HepG2 (cell line): Measurements from ENCODE around the gene GAREM1. TPM values are rescaled to one million over a fixed set of nuclear protein-coding genes. Genes with fewer than 3 reads are reported as not detected.
A peak's percentile ranks its signal among the peaks of the same experiment; 100 is the strongest.

ENCODE experiments used
- ATF2 ChIP-seq: sonication (generic); formaldehyde crosslinking; IDR thresholded peaks from 2 replicates; pipeline ENCODE4 v1.4.0; 2020; ENCODE audit warnings: missing genetic modification reagents
- ATF3 ChIP-seq: sonication (generic); formaldehyde crosslinking; IDR thresholded peaks from 2 replicates; pipeline ENCODE4 v1.4.0; 2020; ENCODE audit warnings: missing genetic modification reagents
- EEA1 ChIP-seq: sonication (generic); formaldehyde crosslinking; IDR thresholded peaks from 2 replicates; pipeline ENCODE4 v1.5.1; 2020; ENCODE audit warnings: mild to moderate bottlenecking, missing genetic modification reagents, borderline replicate concordance
- FOSL2 ChIP-seq: sonication (generic); formaldehyde crosslinking; IDR thresholded peaks from 2 replicates; pipeline ENCODE4 v1.4.0; 2020; ENCODE audit warnings: missing genetic modification reagents
- KIAA2018 ChIP-seq: sonication (generic); formaldehyde crosslinking; IDR thresholded peaks from 2 replicates; pipeline ENCODE4 v1.5.0; 2020; ENCODE audit warnings: mild to moderate bottlenecking, missing genetic modification reagents, borderline replicate concordance
- MLX ChIP-seq: IDR thresholded peaks from 2 replicates; pipeline ENCODE4 v1.6.1; 2016
- NFE2 ChIP-seq: sonication (generic); formaldehyde crosslinking; IDR thresholded peaks from 2 replicates; pipeline ENCODE4 v1.4.0; 2020; ENCODE audit warnings: missing genetic modification reagents
- PBX3 ChIP-seq: sonication (generic); formaldehyde crosslinking; IDR thresholded peaks from 2 replicates; pipeline ENCODE4 v1.8.1; 2023; ENCODE audit warnings: missing genetic modification reagents, inconsistent platforms, borderline replicate concordance
- RXRB ChIP-seq: IDR thresholded peaks from 2 replicates; pipeline ENCODE4 v1.6.1; 2016; ENCODE audit warnings: borderline replicate concordance, missing genetic modification reagents, missing compliant biosample characterization
- TIGD3 ChIP-seq: sonication (generic); formaldehyde crosslinking; IDR thresholded peaks from 2 replicates; pipeline ENCODE4 v1.5.1; 2020; ENCODE audit warnings: mild to moderate bottlenecking, missing genetic modification reagents, borderline replicate concordance
- ZBTB21 ChIP-seq: sonication (generic); formaldehyde crosslinking; IDR thresholded peaks from 2 replicates; pipeline ENCODE4 v1.4.0; 2020; ENCODE audit warnings: missing genetic modification reagents
- polyA plus RNA-seq, 8 experiments: library from polyadenylated mRNA; depleted of rRNA in 3 of 8; stranded (reverse) in 7 of 8; unstranded in 1 of 8; fragments of >200 nt; fragmentation: Illumina TruSeq in 4 of 8; extraction: Trizol in 4 of 8; gene quantifications; 2 replicates each; pipeline versions ENCODE4 v1.2.1 to v1.2.3, GENCODE V29; 2011 to 2016; ENCODE audit warnings: low read depth in 4 of 8, missing spikeins in 1 of 8, mixed read lengths in 1 of 8; ENCODE audit not compliant: insufficient read depth in 1 of 8
- total RNA-seq, 5 experiments: library from RNA; depleted of rRNA; stranded (reverse); fragments of >200 nt; fragmentation: Illumina TruSeq; extraction: Trizol; gene quantifications; 2 replicates each; pipeline ENCODE4 v1.2.3, GENCODE V29; 2016; ENCODE audit warnings: low read depth in 1 of 5

GAREM1 gene
- total and polyA plus RNA-seq, 2 of the 13 experiments (the other 11 are each of a cell fraction or from before 2014, with no cell fraction given) = 2.5 to 2.9 TPM

GRCh38 chr18:32349728-32350395, 120.8 kb downstream of the GAREM1 start (continued):
- TF ChIP-seq ATF3 (CRISPR knock-in tag) (peak; percentile 79), ZBTB21 (CRISPR knock-in tag) (0 out of 2 replicates have a peak, but pooled peaks have one; percentile 37), RXRB (CRISPR knock-in tag) (0 out of 2 replicates have a peak, but pooled peaks have one; percentile 19), NFE2 (no peak), EEA1 (no peak), FOSL2 (CRISPR knock-in tag) (peak; percentile 77), MLX (CRISPR knock-in tag) (no peak), KIAA2018 (CRISPR knock-in tag) (no peak), ATF2 (no peak), PBX3 (CRISPR knock-in tag) (no peak), TIGD3 (CRISPR knock-in tag) (no peak)
